ENCODE measurements around the gene MYL6B.

DNA sequence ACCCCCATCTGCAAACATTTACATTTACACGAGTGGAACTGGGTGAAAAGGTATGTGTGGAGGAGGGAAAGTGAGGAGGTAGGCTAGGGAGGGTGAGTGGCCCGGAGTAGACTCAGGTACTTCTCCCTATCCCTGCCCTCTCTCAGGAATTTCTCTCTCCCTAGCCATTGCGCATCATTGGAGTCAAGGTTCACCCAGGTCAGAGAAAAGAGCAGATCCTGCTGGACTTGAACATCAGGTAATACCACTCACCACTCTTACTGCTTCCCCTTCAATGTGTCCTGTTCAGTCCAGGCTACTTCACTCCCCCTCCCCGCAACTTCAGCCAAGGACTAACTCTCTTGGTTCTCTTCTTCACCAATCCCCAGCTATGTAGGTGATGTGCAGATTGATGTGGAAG, 21.5 kb upstream of the MYL6B start:
- TF ChIP-seq, protein P1, sequence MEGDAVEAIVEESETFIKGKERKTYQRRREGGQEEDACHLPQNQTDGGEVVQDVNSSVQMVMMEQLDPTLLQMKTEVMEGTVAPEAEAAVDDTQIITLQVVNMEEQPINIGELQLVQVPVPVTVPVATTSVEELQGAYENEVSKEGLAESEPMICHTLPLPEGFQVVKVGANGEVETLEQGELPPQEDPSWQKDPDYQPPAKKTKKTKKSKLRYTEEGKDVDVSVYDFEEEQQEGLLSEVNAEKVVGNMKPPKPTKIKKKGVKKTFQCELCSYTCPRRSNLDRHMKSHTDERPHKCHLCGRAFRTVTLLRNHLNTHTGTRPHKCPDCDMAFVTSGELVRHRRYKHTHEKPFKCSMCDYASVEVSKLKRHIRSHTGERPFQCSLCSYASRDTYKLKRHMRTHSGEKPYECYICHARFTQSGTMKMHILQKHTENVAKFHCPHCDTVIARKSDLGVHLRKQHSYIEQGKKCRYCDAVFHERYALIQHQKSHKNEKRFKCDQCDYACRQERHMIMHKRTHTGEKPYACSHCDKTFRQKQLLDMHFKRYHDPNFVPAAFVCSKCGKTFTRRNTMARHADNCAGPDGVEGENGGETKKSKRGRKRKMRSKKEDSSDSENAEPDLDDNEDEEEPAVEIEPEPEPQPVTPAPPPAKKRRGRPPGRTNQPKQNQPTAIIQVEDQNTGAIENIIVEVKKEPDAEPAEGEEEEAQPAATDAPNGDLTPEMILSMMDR (IDR thresholded peaks at IDR 0.05) = no peak
- no peak for TF ChIP-seq POLR2A (IDR thresholded peaks at IDR 0.05)
